CD4-positive, alpha-beta T cell treated with Interferon alpha-2 for 1 hour (primary cell): Measurements from ENCODE around the gene TBCC.
A peak's percentile ranks its signal among the peaks of the same experiment; 100 is the strongest.
"Not testable (repeated sequence)": the region's sequence is repeated elsewhere in the genome, so short reads cannot be mapped to it uniquely, and the experiment has no call there.

Source experiments
- DNase-seq, 2 donors: peaks; one replicate each; pipeline ENCODE4 v3.0.0-alpha.2; 2020 to 2022

Gene TBCC

DNA sequence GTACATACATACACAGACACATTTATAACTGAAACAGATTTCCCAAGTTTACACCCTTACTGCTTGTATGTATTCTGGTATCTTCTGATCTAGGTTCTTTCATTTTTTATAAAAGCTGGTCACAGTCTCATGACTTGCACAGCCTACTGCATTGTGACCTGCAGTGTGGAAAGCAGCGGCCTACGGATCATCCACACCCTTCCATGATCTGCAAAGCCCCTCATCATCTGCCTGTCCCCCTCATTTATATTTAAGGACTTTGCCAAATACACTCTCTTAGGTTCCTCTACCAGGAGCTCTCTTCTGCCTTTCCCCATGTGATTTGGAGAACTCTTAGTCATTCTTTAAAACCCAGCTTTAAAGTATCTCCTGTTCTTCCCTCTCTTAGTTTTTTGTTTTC is 23.9 kb upstream of the TBCC start:
- DNase-seq: no peak

DNA sequence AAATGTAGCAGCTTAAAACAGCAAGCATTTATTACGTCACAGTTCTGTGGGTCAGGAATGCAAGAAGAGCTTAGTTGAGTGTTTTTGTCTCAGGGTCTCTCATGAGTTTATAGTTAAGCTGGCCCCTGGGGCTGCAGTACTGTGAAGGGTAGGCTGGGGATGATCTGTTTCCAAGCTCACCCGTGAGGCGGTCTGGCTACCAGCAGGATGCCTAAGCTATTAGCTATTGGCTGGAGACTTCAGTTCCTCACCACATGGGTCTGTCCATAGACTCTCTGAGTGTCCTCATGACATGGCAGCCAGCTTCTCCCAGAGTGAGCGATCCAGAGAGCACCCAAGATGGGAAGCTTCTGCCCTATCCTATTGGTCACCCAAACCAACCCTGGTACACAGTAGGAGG is 23.1 kb upstream of the TBCC start:
- no peak for DNase-seq

DNA sequence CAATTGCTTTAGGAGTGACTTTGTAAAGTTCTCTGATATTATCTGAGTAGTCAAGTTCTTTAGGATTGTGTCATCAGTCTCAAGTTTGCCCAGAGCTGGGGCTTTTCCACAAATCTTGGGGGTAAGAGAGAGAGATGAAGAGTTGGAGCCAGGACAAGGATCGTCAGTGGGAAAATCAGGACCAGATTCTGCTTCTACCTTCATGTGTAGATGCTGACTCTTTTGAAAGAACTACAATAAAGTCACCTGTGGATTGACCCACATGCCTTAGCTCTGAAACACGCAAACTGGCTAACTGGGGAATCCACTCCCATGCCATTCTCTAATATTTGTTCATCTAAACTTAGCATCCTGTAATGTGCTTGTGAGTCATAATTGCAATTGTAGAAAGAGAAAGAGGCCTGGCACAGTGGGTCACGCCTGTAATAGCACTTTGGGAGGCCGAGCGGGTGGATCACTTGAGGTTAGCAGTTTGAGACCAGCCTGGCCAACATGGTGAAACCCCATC is 20.3 kb upstream of the TBCC start:
- no peak for DNase-seq

DNA sequence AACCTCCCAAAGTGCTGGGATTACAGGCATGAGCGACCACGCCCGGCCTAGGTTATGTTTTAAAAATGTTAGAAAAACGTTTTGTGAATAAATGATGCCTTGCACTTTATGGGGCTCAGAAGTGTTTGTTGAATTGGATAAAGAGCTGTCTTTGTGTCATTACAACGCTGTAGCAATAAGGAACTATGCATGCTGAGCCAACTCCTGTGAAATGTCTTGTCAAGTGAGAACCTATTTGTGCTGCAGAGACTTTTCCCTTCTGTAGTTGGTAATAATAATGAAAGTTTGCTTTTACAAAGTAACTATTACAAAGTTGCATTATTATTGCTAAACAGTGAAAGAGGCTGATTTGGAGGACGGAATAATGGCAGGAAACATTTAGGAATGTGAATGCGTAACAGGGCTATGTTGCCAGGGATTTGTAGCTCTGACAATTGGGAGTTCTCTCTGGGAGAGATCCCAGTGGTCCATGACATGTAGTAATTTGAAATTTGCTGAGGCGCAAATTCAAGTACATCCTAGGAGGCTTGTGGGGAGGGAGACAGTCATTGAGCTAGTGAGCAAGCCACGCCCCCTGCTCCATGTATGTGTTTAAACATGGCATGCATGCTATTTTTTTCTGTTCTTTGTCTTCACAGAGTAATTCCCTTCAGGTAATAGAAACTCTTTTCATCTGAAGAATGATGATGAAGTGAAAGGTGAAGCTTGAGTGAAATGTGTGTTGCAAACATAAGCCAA is 19.2 kb upstream of the TBCC start:
- DNase-seq: no peak

DNA sequence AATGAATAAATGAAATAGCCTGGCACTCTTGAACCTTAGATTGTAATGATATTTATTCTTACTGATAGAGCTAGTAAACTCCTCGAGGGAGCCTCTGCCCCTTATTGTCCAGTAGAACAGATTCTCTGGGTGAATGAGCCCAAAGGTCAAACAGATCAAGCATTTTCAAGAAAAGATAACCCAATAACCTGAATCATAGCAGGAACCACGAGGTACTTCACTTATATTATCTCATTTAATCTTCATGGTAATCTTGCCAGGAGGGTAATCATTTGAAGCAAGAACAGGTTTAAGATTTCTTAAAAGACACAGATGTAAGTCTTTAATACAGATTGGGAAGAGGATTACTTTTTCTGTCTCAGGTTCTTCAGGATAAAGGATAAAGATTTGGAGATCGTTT is 17.0 kb upstream of the TBCC start:
- DNase-seq: no peak

DNA sequence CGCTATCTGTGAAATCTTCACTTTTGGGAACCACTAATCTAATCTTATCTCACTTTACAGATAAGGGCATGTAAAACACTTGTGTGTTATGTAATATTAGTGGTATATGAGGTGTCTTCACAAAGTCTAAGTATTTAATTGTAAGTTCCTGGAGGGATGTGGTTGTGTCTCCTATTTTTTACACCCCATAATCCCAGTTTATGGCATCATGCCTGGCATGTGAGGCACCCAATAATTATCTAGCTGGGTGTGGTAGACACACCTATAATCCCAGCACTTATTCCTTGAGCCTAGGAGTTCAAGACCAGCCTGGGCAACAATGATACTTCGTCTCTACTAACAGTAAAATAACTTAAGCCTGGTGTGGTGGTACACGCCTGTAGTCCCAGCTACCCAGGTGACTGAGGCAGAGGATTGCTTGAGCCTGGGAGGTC is 16.5 kb upstream of the TBCC start:
- DNase-seq: no peak

DNA sequence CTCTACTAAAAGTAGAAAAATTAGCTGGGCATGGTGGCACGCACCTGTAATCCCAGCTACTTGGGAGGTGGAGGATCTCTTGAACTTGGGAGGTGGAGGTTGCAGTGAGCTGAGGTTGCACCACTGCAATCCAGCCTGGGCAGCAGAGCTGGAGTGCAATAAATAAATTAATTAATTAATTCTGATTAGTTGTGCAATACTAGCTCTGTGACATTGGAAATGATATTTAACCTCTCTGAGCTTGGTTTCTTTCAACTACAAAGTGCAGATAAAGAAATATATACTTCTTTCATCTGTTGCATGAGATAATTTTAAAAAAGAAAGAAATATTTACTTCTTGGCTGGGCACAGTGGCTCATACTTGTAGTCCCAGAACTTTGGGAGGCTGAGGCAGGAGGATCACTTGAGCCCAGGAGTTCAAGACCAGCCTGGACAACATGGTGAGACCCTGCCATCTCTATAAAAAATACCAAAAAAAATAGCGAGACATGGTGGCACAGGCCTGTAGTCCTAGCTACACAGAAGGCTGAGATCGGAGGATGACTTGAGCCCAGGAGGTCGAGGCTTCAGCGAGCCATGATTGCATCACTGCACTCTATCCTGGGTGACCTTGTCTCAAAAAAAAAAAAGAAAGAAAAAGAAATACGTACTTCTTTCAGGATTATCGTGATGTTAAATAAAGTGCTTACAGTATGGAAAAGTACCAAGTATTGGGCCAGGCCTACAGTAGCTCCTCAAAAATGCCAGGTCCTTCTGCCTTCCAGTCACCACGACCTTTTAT is 15.6 kb upstream of the TBCC start:
- no peak for DNase-seq

DNA sequence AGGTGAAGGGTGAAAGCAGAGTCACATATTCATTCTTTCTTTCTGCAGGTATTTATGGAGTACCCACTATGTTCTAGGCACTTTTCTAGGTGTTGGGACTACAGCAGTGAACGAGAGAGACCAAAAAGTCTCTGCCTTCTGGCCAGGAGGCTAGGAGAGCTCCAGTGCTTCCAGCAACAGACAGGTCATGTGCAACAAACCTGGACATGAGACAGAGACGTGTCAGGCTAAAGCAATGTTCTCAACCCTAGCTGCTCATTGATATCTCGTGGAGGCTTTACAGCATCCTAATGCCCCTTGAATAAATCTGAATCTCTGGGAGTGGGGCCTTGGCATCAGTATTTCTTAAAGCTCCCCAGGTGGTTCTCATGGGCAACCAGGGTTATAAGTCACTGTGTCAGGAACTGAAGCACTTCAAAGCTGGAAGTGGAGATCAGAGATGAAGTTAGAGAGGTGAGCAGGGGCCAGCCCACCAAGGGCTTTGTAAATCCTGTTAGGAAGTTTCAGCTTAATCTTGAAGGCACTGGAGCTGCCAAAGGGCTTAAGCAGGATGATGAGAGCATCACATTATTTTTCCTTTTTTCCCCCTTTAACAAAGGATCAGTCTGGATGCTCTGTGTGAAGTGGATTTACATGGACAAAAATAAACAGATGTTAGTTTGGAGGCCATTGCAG is 13.0 kb upstream of the TBCC start:
- DNase-seq: no peak

DNA sequence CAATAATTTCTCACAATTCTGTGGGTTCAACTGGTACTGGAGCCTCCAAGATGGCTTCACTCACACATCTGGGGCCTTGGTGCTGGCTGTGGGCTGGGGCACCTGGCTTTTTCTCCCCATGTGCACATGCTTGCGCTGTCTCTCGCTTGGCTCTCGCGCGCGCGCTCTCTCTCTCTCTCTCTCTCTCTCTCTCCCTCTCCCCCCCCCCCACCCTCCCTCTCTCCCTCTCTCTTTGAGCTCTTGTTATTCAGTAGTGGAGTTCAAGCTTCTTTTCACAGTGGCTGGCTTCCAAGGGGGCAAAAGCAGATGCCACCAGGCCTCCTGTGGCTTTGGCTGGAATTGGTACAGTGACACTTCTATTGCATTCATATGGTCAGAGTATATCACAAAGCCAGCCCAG is 10.8 kb upstream of the TBCC start:
- no peak for DNase-seq

DNA sequence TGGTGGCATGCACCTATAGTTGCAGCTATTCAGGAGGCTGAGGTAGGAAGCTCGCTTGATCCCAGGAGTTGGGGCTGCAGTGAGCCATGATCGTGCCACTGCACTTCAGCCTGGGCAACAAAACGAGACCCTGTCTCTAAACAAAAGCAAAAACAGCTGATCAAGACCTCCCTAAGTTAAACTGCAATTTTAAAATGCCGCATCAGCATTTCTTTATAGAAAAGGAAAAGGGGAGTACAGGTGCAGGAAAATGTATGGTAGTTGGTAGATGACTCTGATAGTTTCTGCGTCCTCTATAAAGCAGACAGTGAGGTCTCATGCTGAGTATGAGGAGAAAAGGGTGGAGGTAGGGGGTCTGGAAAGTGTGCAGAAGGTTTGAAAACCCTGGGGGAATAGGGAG is 8.9 kb upstream of the TBCC start:
- DNase-seq: no peak

DNA sequence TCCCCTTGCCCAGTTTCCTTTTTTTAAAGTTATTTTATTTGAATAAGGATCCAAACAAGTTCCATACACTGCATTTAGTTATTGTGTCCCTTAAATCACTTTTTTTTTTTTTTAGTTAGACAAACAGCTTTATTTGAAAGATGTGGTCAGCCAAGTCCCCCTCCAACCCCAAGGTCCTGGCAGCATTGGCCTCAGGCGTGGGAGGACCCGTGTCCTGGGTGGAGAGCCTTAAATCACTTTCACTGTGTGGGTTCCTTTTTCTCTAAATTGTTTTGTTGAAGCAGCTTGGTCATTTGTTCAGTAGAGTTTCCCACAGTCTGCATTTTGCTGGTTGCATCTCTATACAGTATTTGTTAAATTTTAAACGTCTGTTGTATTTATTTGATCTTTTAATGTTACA is 5.2 kb upstream of the TBCC start:
- no peak for DNase-seq

DNA sequence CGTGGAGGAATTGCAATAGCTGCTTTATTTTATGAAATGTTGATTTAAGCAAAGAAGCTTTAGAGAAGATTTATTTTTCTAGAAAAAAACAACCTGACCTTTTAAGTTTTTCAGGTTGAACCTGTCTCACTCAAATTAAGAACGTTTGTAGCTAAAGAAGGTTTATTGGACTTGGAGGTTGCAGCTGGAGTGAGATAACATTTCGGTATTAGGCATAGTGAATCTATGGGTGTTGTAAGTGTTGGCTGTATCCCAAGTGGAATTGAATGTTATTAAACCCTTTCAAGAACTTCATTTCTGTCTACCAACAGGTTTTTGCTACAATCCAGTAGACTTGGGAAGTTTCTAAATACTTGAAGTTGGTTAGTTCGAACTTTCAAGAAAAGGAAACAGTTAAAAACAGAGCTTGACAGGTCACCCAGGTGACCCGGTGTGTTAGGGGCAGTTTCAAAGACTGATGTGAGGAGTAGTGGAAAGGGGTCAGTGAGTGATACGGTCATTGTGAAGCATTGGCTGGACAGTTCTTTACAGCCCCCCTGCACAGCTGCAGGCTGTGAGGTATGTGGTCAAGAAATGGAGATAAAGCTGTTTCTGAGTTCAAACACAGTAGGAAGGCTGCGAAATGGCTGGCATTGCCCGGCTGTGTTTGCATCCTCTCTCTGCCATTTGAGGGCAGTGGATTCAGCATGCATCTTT is 2.4 kb upstream of the TBCC start:
- no peak for DNase-seq

DNA sequence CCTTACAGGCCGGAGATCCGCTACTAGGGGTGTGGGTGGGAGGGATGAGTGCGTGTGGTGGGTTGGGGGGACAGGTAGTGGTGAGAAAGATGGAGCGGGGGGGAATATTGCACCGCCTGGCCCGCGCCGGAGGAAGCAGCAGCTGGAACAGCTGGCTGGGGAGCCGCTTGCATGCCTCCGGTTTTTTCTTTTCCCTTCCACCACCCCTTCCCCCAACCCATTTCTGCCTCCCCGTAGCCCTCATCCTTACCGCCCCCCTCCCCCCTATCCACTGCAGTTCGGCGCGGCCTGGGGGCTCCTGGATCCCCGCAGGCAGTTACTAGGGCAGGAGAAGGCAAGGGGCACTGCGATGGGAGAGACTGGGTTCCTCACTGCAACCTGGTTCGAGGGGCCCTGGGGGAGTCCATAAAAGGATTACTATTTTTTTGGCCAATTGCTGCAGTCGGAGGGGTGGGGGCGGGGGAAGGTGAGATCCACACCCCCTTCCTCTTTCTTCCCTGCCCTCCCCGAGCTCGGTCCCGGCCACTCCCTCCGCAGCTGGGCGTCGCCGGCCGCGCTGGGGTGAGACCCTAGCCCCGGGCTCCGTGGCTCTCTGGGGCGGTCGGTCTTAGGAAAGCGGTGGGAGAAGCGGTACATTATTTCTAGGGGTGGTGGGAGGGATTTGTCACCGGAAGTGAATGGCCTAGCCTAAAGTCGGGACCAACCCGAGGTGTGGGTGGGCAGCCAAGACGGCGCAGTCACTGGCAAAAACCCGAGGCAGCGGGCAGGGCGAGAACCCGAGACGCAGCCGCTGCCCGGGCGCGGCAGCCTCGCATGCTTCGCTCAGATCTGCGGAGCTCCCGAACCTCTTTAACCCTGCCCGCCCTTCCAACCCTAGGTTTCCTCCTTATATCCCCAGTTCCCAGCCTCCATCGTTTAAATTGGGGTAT is 824 bp upstream of the TBCC start:
- DNase-seq: peak; percentile 82 to 87

DNA sequence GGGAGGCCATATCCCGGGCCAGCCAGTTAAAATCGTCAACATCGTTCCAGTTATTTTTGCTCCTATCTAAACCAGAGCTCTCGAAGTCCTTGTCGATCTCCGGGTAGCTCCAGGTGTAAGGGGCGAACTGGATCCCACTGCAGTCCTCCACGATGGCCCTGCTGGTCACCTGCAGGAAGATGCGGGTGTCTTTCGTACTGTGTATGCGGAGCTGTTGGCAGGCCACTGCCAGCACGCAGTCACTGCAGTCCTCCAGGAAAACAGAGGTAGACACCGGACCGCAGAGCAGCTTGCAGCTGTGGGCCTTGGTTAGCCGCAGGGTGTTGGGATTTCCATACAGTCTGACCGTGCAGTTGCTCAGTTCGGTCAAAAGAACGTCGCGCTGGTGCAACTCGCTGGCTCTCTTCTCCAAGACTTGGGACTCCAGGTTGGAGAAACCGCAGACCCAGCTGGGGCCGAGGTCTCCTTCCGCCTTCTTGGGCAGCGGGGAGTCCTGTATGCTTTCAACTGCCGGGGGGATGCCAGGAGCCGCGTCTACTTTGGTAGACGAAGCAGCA is 742 bp downstream of the TBCC start:
- peak; percentile 3 to 48 for DNase-seq

DNA sequence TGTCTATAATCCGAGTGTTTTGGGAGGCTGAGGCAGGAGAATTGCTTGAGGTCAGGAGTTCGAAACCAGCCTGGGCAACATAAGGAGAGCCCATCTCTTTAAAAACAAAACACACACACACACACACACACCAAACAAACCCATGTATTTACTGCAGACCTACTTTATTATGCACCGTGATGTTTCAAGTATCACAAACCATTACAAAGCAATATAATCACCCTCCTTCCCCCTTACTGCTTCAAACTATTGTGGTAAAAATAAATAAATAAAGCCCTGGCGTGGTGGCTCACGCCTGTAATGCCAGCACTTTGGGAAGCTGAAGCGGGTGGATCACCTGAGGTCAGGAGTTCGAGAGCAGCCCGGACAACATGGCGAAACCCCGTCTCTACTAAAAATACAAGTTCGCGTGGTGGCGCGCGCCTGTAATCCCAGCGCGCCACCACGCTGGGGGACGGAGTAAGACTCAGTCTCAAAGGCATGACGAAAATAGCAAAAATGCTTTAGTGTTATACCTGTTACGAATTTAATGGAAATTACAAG is 1.5 kb downstream of the TBCC start:
- no peak for DNase-seq

DNA sequence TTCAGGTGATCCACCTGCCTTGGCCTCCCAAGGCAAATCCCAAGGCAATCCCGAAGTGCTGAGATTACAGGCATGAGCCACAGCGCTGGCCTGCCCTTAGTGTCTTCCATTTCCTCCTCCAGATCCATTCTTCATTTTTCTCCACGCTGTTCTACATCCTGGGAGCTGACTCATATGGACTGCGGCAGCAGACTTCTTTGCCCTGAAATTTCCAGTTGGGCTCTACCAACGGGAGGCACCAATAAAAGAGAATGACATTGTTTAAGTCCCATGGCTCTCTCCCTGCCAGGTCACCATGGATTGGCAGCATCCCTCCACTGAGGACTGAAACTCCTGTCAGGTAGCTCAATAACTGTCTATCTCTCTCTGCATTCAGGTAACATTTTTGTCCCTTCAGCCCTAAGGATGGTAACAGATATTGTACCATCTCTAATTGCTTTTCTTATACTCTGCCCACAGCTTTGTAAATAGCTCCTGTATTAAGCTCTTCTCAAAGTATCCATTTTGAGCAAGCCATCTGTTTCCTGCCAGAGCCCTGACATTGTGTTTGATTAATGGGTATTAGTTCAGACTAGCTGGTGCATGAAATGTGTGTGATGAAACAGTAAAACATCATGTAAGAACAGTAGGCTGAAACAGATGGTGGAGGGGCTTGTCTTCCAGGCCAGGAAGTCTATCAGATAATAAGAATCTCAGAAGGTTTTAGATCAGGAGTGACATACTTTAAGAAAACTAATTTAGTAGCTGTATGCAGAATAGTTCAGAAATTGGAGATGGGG is 3.6 kb downstream of the TBCC start:
- no peak for DNase-seq

DNA sequence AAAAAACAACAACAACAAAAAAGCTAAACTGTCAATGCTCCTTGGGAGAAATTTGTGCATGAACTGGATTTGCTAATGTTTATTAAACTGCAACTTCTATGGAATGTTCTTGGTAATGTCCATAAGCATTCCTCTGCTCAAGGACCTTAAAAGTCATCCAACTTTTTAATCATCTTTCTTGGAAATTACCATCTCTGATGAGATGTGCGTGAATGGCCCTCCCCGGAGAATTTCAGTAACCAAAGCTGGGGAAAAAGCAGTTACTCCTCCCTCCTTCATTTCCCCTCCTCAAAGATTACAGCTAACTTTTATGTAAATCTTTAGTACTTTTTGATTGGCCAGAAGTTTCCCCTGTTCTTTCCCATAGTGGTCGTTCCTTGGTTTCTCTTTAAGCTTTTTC is 5.2 kb downstream of the TBCC start:
- DNase-seq: no peak

DNA sequence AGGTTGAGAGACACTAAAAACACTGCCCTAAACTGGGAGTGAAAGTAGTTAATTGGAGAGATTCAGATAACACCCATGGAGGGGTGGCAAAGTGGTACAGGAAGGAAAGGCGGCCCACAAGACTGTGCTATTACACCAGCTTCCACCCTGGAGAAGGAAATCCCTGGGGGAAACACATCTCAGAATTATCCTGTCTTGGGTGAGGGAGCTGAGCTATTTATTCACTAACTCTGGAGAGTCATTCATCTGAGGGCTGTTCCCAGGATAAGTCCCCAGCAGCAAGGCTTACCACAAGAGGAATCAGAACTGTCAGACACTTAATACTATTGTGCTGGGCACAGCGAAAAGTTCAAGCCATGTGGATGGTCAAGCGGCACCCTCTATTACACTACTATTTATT is 9.9 kb downstream of the TBCC start:
- no peak for DNase-seq

DNA sequence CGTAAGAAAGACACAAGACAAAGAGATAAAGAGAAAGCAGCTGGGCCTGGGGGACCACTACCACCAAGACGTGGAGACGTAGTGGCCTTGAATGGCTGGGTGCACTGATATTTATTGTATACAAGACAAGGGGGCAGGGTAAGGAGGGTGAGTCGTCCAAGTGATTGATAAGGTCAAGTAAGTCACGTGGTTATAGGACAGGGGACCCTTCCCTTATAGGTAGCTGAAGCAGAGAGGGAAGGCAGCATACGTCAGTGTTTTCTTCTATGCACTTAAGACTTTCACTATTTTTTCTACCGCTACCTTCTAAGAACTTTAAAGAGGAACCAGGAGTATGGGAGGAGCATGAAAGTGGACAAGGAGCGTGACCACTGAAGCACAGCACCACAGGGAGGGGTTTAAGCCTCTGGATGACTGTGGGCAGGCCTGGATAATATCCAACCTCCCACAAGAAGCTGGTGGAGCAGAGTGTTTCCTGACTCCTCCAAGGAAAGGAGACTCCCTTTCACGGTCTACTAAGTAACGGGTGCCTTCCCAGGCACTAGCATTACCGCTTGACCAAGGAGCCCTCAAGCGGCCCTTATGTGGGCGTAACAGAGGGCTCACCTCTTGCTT is 11.9 kb downstream of the TBCC start:
- not testable (repeated sequence) for DNase-seq

DNA sequence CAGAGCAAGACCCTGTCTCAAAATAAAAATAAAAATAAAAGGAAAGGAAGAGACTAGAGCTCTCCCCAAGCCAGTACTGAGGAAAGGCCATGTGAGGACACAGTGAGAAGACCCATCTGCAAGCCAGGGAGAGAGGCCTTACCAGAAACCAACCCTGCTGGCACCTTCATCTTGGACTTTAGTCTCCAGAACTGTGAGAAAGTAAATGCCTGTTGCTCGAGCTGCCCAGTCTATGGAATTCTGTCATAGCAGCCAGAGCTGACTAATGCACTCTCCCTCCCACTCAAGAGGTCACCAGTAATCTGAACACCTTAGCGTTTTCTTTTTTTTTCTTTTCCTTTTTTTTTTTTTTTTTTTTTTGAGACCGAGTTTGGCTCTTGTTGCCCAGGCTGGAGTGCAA is 16.2 kb downstream of the TBCC start:
- DNase-seq: no peak
